GM21786 (cell line): ENCODE data around the gene SKAP1.
"Not testable (repeated sequence)": the region's sequence is repeated elsewhere in the genome, so short reads cannot be mapped to it uniquely, and the experiment has no call there.

ENCODE experiments used
- ATAC-seq: cut with Tn5 transposase; IDR thresholded peaks from one replicate; pipeline ENCODE4 v1.9.1; 2021; ENCODE audit not compliant: unreplicated experiment

Gene SKAP1

GRCh38 chr17:48250949-48251348, 179.1 kb downstream of the SKAP1 start:
- no peak for ATAC-seq

GRCh38 chr17:48250059-48250458, 180.0 kb downstream of the SKAP1 start:
- ATAC-seq, result not testable (repeated sequence)

- no peak for ATAC-seq
Observed at GRCh38 chr17:48247603-48248002, 182.4 kb downstream of the SKAP1 start.

GRCh38 chr17:48247038-48247437, 183.0 kb downstream of the SKAP1 start:
- no peak for ATAC-seq

GRCh38 chr17:48246612-48247011, 183.4 kb downstream of the SKAP1 start:
- ATAC-seq, result no peak

GRCh38 chr17:48245465-48246033, 184.5 kb downstream of the SKAP1 start:
- not testable (repeated sequence) for ATAC-seq

- ATAC-seq, result no peak
Observed at GRCh38 chr17:48244814-48245213, 185.2 kb downstream of the SKAP1 start.

- no peak for ATAC-seq
Observed at GRCh38 chr17:48244121-48244711, 185.8 kb downstream of the SKAP1 start.

- no peak for ATAC-seq
Observed at GRCh38 chr17:48241770-48242497, 188.1 kb downstream of the SKAP1 start.

- peak; percentile 91 for ATAC-seq
Observed at GRCh38 chr17:48241131-48241591, 188.9 kb downstream of the SKAP1 start.

GRCh38 chr17:48240562-48241130, 189.4 kb downstream of the SKAP1 start:
- no peak for ATAC-seq

- no peak for ATAC-seq
Observed at GRCh38 chr17:48240122-48240521, 189.9 kb downstream of the SKAP1 start.

- no peak for ATAC-seq
Observed at GRCh38 chr17:48239603-48239995, 190.4 kb downstream of the SKAP1 start.

GRCh38 chr17:48238933-48239602, 190.9 kb downstream of the SKAP1 start:
- ATAC-seq, result no peak

GRCh38 chr17:48237456-48237855, 192.6 kb downstream of the SKAP1 start:
- no peak for ATAC-seq

GRCh38 chr17:48236681-48237134, 193.3 kb downstream of the SKAP1 start:
- ATAC-seq, result no peak

- no peak for ATAC-seq
Observed at GRCh38 chr17:48234922-48235321, 195.1 kb downstream of the SKAP1 start.

GRCh38 chr17:48231995-48232959, 197.7 kb downstream of the SKAP1 start:
- ATAC-seq, result no peak

- no peak for ATAC-seq
Observed at GRCh38 chr17:48229936-48230335, 200.1 kb downstream of the SKAP1 start.

- no peak for ATAC-seq
Observed at GRCh38 chr17:48228720-48229119, 201.3 kb downstream of the SKAP1 start.
